Uterus (tissue), 4 donors: ENCODE data around the gene VRTN. TPM values are rescaled to one million over a fixed set of nuclear protein-coding genes. Genes with fewer than 3 reads are reported as not detected.

ENCODE experiments used
- DNase-seq, 2 donors: peaks; one replicate each; pipeline ENCODE4 v3.0.0-alpha.2; 2019 to 2020
- H3K27ac ChIP-seq, 2 donors: fragments of 200-600 bp; sonication (generic); 1 replicate in 1 of 2; 2 replicates in 1 of 2; pipeline ENCODE4 v1.5.1; 2016 to 2018
- H3K27me3 ChIP-seq, 2 donors: fragments of 200-600 bp; sonication (generic); one replicate each; pipeline ENCODE4 v1.5.1; 2018 to 2019; ENCODE audit warnings: control low read depth in 1 of 2
- H3K36me3 ChIP-seq, 2 donors: fragments of 200-600 bp; sonication (generic); one replicate each; pipeline ENCODE4 v1.5.1; 2019; ENCODE audit warnings: control low read depth in 1 of 2
- H3K4me1 ChIP-seq, 2 donors: fragments of 200-600 bp; sonication (generic); one replicate each; pipeline ENCODE4 v1.5.1; 2018 to 2019; ENCODE audit warnings: control low read depth in 1 of 2
- H3K4me3 ChIP-seq, 2 donors: fragments of 200-600 bp; sonication (generic); 1 replicate in 1 of 2; 2 replicates in 1 of 2; pipeline ENCODE4 v1.5.1; 2018 to 2019; ENCODE audit warnings: mild to moderate bottlenecking in 1 of 2
- H3K9me3 ChIP-seq, 2 donors: fragments of 200-600 bp; sonication (generic); one replicate each; pipeline ENCODE4 v1.5.1; 2019; ENCODE audit warnings: control low read depth in 1 of 2
- POLR2A ChIP-seq, 2 donors: fragments of 450-650 bp; IDR thresholded peaks; one replicate each; pipeline ENCODE4 v1.6.1; 2016; ENCODE audit warnings: antibody characterized with exemption in 2 of 2, mild to moderate bottlenecking in 1 of 2, moderate library complexity in 1 of 2
- intact Hi-C: fragments of 100-400 bp; cut with DNase I; formaldehyde crosslinking; loops from one replicate; pipeline ENCODE4 v1.15.1; 2023; ENCODE audit warnings: low total_unique reads
- total RNA-seq, 4 donors: library from RNA; depleted of rRNA in 3 of 4; stranded (reverse); fragments of >200 nt in 3 of 4; gene quantifications; one replicate each; pipeline versions ENCODE4 v1.1.0 to v1.2.4, GENCODE V29; 2014 to 2023
- TF ChIP-seq, protein P1 (sequence below), 4 experiments: fragments of 200-600 bp in 2 of 4; fragments of 450-650 bp in 2 of 4; sonication (generic) in 2 of 4; IDR thresholded peaks; one replicate each; pipeline ENCODE4 v1.5.1; 2016 to 2019; ENCODE audit warnings: antibody characterized with exemption in 4 of 4, mild to moderate bottlenecking in 2 of 4, moderate library complexity in 1 of 4
- donor health status: DM: yes; HTN: yes; CAD: no.

The VRTN gene
- total RNA-seq, 4 donors from 2014 or later = 0.21 TPM; not detected in 3

DNA sequence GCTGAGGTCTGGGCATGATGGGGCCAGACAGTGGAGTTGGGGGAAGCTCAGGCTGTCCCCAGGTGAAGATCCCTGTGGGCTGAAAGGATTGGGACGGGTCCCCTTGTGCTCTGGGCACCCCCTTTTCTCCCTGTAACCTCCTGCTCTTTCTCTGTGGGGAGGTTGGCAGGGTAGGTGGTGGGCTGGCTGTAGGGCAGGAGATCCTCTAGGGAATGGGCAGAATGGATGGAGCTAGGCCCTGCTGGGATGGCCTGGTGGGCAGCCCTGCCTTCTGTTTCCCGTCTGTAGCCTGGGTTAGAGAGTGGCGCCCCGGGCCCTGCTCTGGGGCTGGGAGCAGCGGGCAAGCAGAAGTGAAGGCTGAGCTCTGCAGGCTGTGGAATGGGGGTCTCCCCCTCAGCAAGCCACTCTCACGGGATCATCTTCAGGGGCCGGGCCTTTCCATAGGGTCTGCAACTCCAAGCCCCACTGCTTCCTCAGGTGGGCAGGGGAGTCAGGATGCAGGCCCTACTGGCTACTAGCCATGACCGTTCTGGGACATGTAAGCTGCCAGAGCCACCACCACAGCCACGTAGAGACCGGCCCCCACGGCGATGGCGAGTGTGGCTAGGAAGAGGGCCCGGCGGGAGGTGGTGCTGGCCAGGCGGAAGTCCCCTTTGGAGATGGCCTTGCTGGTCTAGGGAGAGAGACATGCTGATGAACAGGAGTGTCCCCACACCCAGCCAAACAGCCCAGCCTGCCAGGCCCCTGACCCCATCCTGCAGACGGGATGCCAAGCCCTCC is 58.9 kb downstream of the VRTN start:
- Histone ChIP-seq H3K27ac (no peak overlapping the region), H3K36me3 (no peaks in the 10 kb centered on the region), H3K9me3 (no peaks in the 10 kb centered on the region), H3K4me3 (no peak overlapping the region), H3K27me3 (no peaks in the 10 kb centered on the region), H3K4me1 (no peaks in the 10 kb centered on the region)
- TF ChIP-seq, protein P1, sequence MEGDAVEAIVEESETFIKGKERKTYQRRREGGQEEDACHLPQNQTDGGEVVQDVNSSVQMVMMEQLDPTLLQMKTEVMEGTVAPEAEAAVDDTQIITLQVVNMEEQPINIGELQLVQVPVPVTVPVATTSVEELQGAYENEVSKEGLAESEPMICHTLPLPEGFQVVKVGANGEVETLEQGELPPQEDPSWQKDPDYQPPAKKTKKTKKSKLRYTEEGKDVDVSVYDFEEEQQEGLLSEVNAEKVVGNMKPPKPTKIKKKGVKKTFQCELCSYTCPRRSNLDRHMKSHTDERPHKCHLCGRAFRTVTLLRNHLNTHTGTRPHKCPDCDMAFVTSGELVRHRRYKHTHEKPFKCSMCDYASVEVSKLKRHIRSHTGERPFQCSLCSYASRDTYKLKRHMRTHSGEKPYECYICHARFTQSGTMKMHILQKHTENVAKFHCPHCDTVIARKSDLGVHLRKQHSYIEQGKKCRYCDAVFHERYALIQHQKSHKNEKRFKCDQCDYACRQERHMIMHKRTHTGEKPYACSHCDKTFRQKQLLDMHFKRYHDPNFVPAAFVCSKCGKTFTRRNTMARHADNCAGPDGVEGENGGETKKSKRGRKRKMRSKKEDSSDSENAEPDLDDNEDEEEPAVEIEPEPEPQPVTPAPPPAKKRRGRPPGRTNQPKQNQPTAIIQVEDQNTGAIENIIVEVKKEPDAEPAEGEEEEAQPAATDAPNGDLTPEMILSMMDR (IDR thresholded peaks at IDR 0.05) = no peak
- TF ChIP-seq POLR2A (IDR thresholded peaks at IDR 0.05) = no peak
- intact Hi-C loops = no loop called here
- no peak for DNase-seq

DNA sequence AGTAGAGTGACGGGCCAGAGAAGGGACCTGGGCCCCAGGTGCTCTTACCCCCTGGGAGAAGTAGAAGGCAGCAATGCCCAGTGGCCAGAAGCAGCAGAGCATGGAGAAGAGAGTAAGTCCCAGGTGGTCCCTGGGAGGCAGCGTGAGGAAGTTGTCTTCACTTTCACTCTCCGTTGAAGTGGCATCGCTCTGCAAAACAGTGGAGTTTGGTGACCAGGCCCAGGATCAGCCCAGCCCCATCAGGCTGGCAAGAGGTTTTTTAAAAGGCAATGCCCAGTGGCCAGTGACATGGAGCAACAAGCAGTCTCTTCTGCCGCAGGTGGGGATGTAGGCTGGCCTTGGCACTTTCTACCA is 59.5 kb downstream of the VRTN start:
- intact Hi-C loops = no loop called here
- Histone ChIP-seq H3K27me3 (no peaks in the 10 kb centered on the region), H3K27ac (no peak overlapping the region), H3K36me3 (no peaks in the 10 kb centered on the region), H3K4me1 (no peaks in the 10 kb centered on the region), H3K9me3 (no peaks in the 10 kb centered on the region), H3K4me3 (no peak overlapping the region)
- no peak for TF ChIP-seq POLR2A (IDR thresholded peaks at IDR 0.05)
- TF ChIP-seq, protein P1 (IDR thresholded peaks at IDR 0.05) = no peak
- DNase-seq = no peak

DNA sequence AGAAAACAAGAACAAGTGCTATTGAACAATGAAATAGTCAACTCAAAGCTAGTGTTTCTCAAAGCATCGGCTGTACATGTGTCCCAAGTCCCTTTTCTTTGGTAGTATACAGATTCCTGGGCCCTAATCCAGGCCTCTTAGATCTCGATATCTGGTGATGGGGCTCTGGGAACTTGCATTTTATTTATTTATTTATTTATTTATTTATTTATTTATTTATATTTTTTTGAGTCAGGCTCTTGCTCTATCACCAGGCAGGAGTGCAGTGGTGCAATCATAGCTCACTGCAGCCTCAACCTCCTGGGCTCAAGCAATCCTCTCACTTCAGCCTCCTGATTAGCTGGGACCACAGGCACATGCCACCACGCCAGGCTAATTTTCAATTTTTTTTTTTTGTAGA is 60.6 kb downstream of the VRTN start:
- Histone ChIP-seq H3K9me3 (no peaks in the 10 kb centered on the region), H3K4me1 (no peaks in the 10 kb centered on the region), H3K36me3 (no peaks in the 10 kb centered on the region), H3K27ac (no peak overlapping the region), H3K4me3 (no peak overlapping the region), H3K27me3 (no peaks in the 10 kb centered on the region)
- intact Hi-C loops = no loop called here
- TF ChIP-seq, protein P1 (IDR thresholded peaks at IDR 0.05) = no peak
- no peak for TF ChIP-seq POLR2A (IDR thresholded peaks at IDR 0.05)
- no peak for DNase-seq

DNA sequence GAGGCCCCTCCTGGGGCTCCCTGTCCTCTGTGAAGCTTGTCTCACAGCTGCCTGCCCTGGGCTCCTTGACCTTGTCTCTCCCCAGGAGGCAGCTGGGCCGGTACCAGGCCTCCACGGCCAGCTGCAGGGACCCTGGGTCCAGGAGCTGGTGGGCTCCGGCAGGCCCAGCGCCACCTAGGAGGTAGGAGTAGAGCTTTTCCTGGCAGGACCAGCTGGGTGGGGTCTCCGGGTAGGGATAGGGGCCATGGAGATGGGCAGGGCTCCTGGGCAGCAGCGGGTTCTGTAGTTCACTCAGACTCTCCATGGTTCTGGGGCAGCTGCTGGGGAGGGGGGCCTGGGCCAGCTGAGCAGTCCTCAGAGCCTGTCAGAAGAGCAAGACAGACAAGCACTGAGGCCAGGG is 61.2 kb downstream of the VRTN start:
- Histone ChIP-seq H3K4me1 (no peaks in the 10 kb centered on the region), H3K4me3 (no peak overlapping the region), H3K27me3 (no peaks in the 10 kb centered on the region), H3K36me3 (no peaks in the 10 kb centered on the region), H3K9me3 (no peaks in the 10 kb centered on the region), H3K27ac (no peak overlapping the region)
- DNase-seq = no peak
- TF ChIP-seq, protein P1 (IDR thresholded peaks at IDR 0.05) = no peak
- no peak for TF ChIP-seq POLR2A (IDR thresholded peaks at IDR 0.05)
- intact Hi-C loops = no loop called here

Other genes starting within 250 kb of the VRTN start
- gene VSX2, start 109.0 kb upstream of the VRTN start, total RNA-seq = not detected
- 10 to 100 TPM; 26.1 to 73.4 (median 49.5) TPM for gene ABCD4, start 45.5 kb upstream of the VRTN start, total RNA-seq
- under 1 TPM in 2 of 4 donors, not detected in 2; 0.14 to 0.30 TPM for gene SYNDIG1L, start 77.7 kb downstream of the VRTN start, total RNA-seq
- 100 to 1,000 TPM; 151 to 353 (median 209) TPM for gene NPC2, start 144.8 kb downstream of the VRTN start, total RNA-seq
- gene ISCA2, start 145.3 kb downstream of the VRTN start, total RNA-seq = 10 to 100 TPM in 2 of 4 donors, 1 to 10 TPM in 2; 1.0 to 22.2 (median 11.0) TPM